ENCODE results near the gene HIPK1.

- TF ChIP-seq ZNF274 (CRISPR knock-in tag; IDR thresholded peaks at IDR 0.05), result no peak
- TF ChIP-seq MAFF (IDR thresholded peaks at IDR 0.05; ENCODE audit: low read depth, low read length), result no peak
- TF ChIP-seq ZNF770 (CRISPR knock-in tag; IDR thresholded peaks at IDR 0.05), result no peak
- no peak for TF ChIP-seq SRSF4 (IDR thresholded peaks at IDR 0.05; ENCODE audit: low read depth, low read length, poor library complexity, severe bottlenecking)
- no peak for TF ChIP-seq CAMTA2 (CRISPR knock-in tag; IDR thresholded peaks at IDR 0.05; ENCODE audit: borderline replicate concordance)
- no peak for TF ChIP-seq MED1 (CRISPR knock-in tag; IDR thresholded peaks at IDR 0.05)
- no peak for TF ChIP-seq CHD4 (IDR thresholded peaks at IDR 0.05; ENCODE audit: borderline replicate concordance, low read length)
- no peak for TF ChIP-seq CTCF (CRISPR knock-in tag; IDR thresholded peaks at IDR 0.05)
- TF ChIP-seq ZNF225 (CRISPR knock-in tag; IDR thresholded peaks at IDR 0.05), result no peak
- TF ChIP-seq TCF7L2 (IDR thresholded peaks at IDR 0.05; ENCODE audit: low read depth, low read length), result no peak
Measured at GRCh38 chr1:113975211-113975895, 46.2 kb downstream of the HIPK1 start.
